GM12878 (cell line): Measurements from ENCODE around the gene PRC1. TPM values are rescaled to one million over a fixed set of nuclear protein-coding genes. Genes with fewer than 3 reads are reported as not detected.

Experiments
- ESRRA ChIP-seq: IDR thresholded peaks from 2 replicates; pipeline ENCODE4 v1.6.1; 2012; ENCODE audit warnings: mild to moderate bottlenecking, low read length, improper control_type of control experiment
- EZH2 ChIP-seq: IDR thresholded peaks from 2 replicates; pipeline ENCODE4 v1.6.1; 2012; ENCODE audit warnings: low read depth, mild to moderate bottlenecking, control low read depth, inconsistent platforms, low read length, borderline replicate concordance; ENCODE audit not compliant: control insufficient read depth
- FOS ChIP-seq: IDR thresholded peaks from 3 replicates; pipeline ENCODE4 v1.6.1; 2011; ENCODE audit warnings: borderline replicate concordance; ENCODE audit not compliant: insufficient read length; ENCODE audit errors: extremely low read depth
- HDAC6 ChIP-seq: fragments of 200-600 bp; sonication (generic); IDR thresholded peaks from one replicate; pipeline ENCODE4 v1.8.0; 2017; ENCODE audit warnings: antibody characterized with exemption; ENCODE audit not compliant: unreplicated experiment
- LARP7 ChIP-seq: fragments of 450-650 bp; IDR thresholded peaks from 2 replicates; pipeline ENCODE4 v1.6.1; 2017; ENCODE audit warnings: mild to moderate bottlenecking
- SIX5 ChIP-seq: IDR thresholded peaks from 2 replicates; pipeline ENCODE4 v1.6.1; 2011; ENCODE audit warnings: mild to moderate bottlenecking, low read depth, low read length, moderate library complexity; ENCODE audit not compliant: severe bottlenecking
- SMAD1 ChIP-seq: fragments of 450-650 bp; IDR thresholded peaks from 2 replicates; pipeline ENCODE4 v1.6.1; 2018; ENCODE audit warnings: mild to moderate bottlenecking, low read depth; ENCODE audit not compliant: partially characterized antibody
- SMC3 ChIP-seq: IDR thresholded peaks from 2 replicates; pipeline ENCODE4 v1.6.1; 2011; ENCODE audit warnings: low read length, improper control_type of control experiment, borderline replicate concordance
- SRF ChIP-seq, 2 experiments: IDR thresholded peaks; 2 replicates each; pipeline ENCODE4 v1.6.1; 2011; ENCODE audit warnings: low read depth in 2 of 2, low read length in 2 of 2, mild to moderate bottlenecking in 1 of 2, moderate library complexity in 1 of 2
- SUPT20H ChIP-seq: IDR thresholded peaks from 2 replicates; pipeline ENCODE4 v1.6.1; 2011; ENCODE audit warnings: low read depth, mild to moderate bottlenecking, low read length, moderate library complexity, borderline replicate concordance; ENCODE audit not compliant: control insufficient read depth
- TARDBP ChIP-seq: IDR thresholded peaks from 2 replicates; pipeline ENCODE4 v1.6.1; 2016; ENCODE audit warnings: borderline replicate concordance
- polyA plus RNA-seq, 11 experiments: library from polyadenylated mRNA; depleted of rRNA in 4 of 11; unstranded in 6 of 11; stranded (reverse) in 5 of 11; fragments of >200 nt; fragmentation: Nextera tagmentation in 4 of 11; fragmentation: Illumina TruSeq in 1 of 11; extraction: Ambion mirVana in 4 of 11; extraction: Trizol in 1 of 11; gene quantifications; 1 replicate in 1 of 11; 2 replicates in 10 of 11; pipeline versions ENCODE4 v1.2.1 to v1.2.3, GENCODE V29; 2011 to 2016; ENCODE audit warnings: inconsistent platforms in 2 of 11, missing spikeins in 2 of 11, low read depth in 1 of 11
- total RNA-seq, 4 experiments: library from RNA; depleted of rRNA in 3 of 4; stranded (reverse); fragments of >200 nt in 3 of 4; fragmentation: Illumina TruSeq in 1 of 4; extraction: Trizol in 1 of 4; gene quantifications; 2 replicates each; pipeline versions ENCODE4 v1.2.1 to v1.2.3, GENCODE V29; 2013 to 2021
- TF ChIP-seq, protein P1 (sequence below): fragments of 150-350 bp; IDR thresholded peaks from 2 replicates; pipeline ENCODE4 v1.6.1; 2016; ENCODE audit warnings: low read depth, low read length
- TF ChIP-seq, protein P2 (sequence below): IDR thresholded peaks from 2 replicates; pipeline ENCODE4 v1.6.1; 2012; ENCODE audit warnings: mild to moderate bottlenecking, low read depth, low read length
- TF ChIP-seq, protein P3 (sequence below): fragments of 450-650 bp; IDR thresholded peaks from 2 replicates; pipeline ENCODE4 v1.6.1; 2017; ENCODE audit warnings: mild to moderate bottlenecking, low read depth, inconsistent platforms; ENCODE audit not compliant: poor library complexity, severe bottlenecking
- TF ChIP-seq, protein P4 (sequence below): fragments of 450-650 bp; formaldehyde crosslinking; IDR thresholded peaks from 2 replicates; pipeline ENCODE4 v1.5.0; 2022; ENCODE audit warnings: mild to moderate bottlenecking, missing genetic modification characterization

The PRC1 gene
- total and polyA plus RNA-seq, 10 of the 15 experiments (the other 5 are each of a cell fraction or from before 2014, with no cell fraction given), result 100 to 241 (median 131) TPM

DNA sequence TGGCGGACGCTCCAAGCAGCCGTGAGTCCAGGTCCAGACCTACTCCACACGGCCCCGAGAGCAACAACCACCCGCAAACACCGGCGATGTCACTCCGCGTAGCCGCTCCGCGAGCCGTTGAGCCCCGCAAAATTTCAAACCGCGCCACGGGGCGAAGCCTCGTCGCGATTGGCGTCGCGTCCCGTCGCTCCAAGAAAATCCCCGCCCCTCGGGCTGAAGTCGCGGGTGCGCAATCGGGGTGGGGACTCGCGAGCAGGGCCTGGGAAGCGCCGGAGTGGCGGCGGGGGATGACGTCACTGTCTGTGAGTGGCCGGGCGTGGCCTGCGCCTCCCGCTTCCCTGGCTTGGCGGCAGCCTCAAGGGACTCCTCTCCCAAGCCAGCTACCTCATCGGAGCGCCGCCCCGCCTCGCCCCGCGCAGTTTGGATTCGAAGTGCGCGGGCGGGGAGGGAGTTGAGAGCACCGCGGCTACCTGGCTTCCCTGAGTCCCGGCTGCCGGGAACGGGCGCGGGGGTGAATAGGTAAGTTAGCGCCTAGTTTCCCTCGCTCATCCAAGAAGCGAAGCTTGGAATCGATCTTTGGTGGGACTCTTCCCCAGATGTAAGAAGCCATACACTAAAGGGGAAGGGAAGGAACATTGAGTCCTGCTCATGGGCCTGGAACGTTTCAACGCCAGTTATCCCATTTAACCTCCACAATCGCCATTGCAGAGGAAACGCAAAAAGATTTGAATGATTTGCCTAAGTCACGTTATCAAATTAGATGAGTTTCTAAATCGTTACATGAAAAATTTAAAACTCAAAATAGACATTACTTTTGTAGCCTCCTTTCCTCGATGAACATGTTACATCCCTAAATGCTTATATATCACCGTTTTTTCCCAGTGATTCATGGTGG, at the start of gene PRC1 (continued):
- no peak for TF ChIP-seq SMAD1
- TF ChIP-seq, protein P1, sequence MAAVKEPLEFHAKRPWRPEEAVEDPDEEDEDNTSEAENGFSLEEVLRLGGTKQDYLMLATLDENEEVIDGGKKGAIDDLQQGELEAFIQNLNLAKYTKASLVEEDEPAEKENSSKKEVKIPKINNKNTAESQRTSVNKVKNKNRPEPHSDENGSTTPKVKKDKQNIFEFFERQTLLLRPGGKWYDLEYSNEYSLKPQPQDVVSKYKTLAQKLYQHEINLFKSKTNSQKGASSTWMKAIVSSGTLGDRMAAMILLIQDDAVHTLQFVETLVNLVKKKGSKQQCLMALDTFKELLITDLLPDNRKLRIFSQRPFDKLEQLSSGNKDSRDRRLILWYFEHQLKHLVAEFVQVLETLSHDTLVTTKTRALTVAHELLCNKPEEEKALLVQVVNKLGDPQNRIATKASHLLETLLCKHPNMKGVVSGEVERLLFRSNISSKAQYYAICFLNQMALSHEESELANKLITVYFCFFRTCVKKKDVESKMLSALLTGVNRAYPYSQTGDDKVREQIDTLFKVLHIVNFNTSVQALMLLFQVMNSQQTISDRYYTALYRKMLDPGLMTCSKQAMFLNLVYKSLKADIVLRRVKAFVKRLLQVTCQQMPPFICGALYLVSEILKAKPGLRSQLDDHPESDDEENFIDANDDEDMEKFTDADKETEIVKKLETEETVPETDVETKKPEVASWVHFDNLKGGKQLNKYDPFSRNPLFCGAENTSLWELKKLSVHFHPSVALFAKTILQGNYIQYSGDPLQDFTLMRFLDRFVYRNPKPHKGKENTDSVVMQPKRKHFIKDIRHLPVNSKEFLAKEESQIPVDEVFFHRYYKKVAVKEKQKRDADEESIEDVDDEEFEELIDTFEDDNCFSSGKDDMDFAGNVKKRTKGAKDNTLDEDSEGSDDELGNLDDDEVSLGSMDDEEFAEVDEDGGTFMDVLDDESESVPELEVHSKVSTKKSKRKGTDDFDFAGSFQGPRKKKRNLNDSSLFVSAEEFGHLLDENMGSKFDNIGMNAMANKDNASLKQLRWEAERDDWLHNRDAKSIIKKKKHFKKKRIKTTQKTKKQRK, result no peak
- TF ChIP-seq SMC3, result no peak
- TF ChIP-seq ESRRA, result no peak
- TF ChIP-seq, protein P2, sequence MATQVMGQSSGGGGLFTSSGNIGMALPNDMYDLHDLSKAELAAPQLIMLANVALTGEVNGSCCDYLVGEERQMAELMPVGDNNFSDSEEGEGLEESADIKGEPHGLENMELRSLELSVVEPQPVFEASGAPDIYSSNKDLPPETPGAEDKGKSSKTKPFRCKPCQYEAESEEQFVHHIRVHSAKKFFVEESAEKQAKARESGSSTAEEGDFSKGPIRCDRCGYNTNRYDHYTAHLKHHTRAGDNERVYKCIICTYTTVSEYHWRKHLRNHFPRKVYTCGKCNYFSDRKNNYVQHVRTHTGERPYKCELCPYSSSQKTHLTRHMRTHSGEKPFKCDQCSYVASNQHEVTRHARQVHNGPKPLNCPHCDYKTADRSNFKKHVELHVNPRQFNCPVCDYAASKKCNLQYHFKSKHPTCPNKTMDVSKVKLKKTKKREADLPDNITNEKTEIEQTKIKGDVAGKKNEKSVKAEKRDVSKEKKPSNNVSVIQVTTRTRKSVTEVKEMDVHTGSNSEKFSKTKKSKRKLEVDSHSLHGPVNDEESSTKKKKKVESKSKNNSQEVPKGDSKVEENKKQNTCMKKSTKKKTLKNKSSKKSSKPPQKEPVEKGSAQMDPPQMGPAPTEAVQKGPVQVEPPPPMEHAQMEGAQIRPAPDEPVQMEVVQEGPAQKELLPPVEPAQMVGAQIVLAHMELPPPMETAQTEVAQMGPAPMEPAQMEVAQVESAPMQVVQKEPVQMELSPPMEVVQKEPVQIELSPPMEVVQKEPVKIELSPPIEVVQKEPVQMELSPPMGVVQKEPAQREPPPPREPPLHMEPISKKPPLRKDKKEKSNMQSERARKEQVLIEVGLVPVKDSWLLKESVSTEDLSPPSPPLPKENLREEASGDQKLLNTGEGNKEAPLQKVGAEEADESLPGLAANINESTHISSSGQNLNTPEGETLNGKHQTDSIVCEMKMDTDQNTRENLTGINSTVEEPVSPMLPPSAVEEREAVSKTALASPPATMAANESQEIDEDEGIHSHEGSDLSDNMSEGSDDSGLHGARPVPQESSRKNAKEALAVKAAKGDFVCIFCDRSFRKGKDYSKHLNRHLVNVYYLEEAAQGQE, result no peak
- no peak for TF ChIP-seq SIX5
- no peak for TF ChIP-seq FOS
- no peak for TF ChIP-seq EZH2
- 0 out of 4 replicates have a peak, but pooled peaks of 1 of the 2 experiments have one; percentile 53 for TF ChIP-seq SRF (IDR thresholded peaks at IDR 0.05; ENCODE audit: low read depth in 2 of 2, low read length in 2 of 2)
- TF ChIP-seq, protein P3, sequence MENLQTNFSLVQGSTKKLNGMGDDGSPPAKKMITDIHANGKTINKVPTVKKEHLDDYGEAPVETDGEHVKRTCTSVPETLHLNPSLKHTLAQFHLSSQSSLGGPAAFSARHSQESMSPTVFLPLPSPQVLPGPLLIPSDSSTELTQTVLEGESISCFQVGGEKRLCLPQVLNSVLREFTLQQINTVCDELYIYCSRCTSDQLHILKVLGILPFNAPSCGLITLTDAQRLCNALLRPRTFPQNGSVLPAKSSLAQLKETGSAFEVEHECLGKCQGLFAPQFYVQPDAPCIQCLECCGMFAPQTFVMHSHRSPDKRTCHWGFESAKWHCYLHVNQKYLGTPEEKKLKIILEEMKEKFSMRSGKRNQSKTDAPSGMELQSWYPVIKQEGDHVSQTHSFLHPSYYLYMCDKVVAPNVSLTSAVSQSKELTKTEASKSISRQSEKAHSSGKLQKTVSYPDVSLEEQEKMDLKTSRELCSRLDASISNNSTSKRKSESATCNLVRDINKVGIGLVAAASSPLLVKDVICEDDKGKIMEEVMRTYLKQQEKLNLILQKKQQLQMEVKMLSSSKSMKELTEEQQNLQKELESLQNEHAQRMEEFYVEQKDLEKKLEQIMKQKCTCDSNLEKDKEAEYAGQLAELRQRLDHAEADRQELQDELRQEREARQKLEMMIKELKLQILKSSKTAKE, result no peak
- no peak for TF ChIP-seq SUPT20H
- TF ChIP-seq, protein P4, sequence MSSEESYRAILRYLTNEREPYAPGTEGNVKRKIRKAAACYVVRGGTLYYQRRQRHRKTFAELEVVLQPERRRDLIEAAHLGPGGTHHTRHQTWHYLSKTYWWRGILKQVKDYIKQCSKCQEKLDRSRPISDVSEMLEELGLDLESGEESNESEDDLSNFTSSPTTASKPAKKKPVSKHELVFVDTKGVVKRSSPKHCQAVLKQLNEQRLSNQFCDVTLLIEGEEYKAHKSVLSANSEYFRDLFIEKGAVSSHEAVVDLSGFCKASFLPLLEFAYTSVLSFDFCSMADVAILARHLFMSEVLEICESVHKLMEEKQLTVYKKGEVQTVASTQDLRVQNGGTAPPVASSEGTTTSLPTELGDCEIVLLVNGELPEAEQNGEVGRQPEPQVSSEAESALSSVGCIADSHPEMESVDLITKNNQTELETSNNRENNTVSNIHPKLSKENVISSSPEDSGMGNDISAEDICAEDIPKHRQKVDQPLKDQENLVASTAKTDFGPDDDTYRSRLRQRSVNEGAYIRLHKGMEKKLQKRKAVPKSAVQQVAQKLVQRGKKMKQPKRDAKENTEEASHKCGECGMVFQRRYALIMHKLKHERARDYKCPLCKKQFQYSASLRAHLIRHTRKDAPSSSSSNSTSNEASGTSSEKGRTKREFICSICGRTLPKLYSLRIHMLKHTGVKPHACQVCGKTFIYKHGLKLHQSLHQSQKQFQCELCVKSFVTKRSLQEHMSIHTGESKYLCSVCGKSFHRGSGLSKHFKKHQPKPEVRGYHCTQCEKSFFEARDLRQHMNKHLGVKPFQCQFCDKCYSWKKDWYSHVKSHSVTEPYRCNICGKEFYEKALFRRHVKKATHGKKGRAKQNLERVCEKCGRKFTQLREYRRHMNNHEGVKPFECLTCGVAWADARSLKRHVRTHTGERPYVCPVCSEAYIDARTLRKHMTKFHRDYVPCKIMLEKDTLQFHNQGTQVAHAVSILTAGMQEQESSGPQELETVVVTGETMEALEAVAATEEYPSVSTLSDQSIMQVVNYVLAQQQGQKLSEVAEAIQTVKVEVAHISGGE (CRISPR knock-in tag), result no peak
- TF ChIP-seq HDAC6, result no peak
- TF ChIP-seq TARDBP, result 0 out of 2 replicates have a peak, but pooled peaks have one; percentile 33
- 0 out of 2 replicates have a peak, but pooled peaks have one; percentile 30 for TF ChIP-seq LARP7
